ENCODE results near the gene SENP3. TPM values are rescaled to one million over a fixed set of nuclear protein-coding genes. Genes with fewer than 3 reads are reported as not detected.

SENP3 gene
- total and polyA plus RNA-seq, 2 of the 13 experiments (the other 11 are each of a cell fraction or from before 2014, with no cell fraction given): 55.8 to 75.4 TPM

DNA sequence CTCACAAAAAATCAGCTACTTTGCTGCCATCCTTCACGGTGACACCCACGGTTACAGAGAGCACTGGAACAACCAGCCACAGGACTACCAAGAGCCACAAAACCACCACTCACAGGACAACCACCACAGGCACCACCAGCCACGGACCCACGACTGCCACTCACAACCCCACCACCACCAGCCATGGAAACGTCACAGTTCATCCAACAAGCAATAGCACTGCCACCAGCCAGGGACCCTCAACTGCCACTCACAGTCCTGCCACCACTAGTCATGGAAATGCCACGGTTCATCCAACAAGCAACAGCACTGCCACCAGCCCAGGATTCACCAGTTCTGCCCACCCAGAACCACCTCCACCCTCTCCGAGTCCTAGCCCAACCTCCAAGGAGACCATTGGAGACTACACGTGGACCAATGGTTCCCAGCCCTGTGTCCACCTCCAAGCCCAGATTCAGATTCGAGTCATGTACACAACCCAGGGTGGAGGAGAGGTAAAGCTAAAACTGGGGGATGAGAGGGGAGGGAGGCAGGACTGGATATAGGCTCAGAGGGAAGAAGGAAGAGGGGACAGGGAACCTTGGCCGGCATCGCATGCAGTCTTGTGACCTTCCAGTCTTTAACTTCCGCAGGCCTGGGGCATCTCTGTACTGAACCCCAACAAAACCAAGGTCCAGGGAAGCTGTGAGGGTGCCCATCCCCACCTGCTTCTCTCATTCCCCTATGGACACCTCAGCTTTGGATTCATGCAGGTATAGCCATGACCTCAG is 18.3 kb downstream of the SENP3 start (continued):
- no peak for TF ChIP-seq SNAI1 (CRISPR knock-in tag; IDR thresholded peaks at IDR 0.05; ENCODE audit: borderline replicate concordance)
- TF ChIP-seq, protein P1, sequence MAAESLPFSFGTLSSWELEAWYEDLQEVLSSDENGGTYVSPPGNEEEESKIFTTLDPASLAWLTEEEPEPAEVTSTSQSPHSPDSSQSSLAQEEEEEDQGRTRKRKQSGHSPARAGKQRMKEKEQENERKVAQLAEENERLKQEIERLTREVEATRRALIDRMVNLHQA (CRISPR knock-in tag; IDR thresholded peaks at IDR 0.05): no peak
- TF ChIP-seq, protein P2, sequence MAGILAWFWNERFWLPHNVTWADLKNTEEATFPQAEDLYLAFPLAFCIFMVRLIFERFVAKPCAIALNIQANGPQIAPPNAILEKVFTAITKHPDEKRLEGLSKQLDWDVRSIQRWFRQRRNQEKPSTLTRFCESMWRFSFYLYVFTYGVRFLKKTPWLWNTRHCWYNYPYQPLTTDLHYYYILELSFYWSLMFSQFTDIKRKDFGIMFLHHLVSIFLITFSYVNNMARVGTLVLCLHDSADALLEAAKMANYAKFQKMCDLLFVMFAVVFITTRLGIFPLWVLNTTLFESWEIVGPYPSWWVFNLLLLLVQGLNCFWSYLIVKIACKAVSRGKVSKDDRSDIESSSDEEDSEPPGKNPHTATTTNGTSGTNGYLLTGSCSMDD (CRISPR knock-in tag; IDR thresholded peaks at IDR 0.05): no peak
- TF ChIP-seq, protein P3, sequence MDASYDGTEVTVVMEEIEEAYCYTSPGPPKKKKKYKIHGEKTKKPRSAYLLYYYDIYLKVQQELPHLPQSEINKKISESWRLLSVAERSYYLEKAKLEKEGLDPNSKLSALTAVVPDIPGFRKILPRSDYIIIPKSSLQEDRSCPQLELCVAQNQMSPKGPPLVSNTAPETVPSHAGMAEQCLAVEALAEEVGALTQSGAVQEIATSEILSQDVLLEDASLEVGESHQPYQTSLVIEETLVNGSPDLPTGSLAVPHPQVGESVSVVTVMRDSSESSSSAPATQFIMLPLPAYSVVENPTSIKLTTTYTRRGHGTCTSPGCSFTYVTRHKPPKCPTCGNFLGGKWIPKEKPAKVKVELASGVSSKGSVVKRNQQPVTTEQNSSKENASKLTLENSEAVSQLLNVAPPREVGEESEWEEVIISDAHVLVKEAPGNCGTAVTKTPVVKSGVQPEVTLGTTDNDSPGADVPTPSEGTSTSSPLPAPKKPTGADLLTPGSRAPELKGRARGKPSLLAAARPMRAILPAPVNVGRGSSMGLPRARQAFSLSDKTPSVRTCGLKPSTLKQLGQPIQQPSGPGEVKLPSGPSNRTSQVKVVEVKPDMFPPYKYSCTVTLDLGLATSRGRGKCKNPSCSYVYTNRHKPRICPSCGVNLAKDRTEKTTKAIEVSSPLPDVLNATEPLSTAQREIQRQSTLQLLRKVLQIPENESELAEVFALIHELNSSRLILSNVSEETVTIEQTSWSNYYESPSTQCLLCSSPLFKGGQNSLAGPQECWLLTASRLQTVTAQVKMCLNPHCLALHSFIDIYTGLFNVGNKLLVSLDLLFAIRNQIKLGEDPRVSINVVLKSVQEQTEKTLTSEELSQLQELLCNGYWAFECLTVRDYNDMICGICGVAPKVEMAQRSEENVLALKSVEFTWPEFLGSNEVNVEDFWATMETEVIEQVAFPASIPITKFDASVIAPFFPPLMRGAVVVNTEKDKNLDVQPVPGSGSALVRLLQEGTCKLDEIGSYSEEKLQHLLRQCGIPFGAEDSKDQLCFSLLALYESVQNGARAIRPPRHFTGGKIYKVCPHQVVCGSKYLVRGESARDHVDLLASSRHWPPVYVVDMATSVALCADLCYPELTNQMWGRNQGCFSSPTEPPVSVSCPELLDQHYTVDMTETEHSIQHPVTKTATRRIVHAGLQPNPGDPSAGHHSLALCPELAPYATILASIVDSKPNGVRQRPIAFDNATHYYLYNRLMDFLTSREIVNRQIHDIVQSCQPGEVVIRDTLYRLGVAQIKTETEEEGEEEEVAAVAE (CRISPR knock-in tag; IDR thresholded peaks at IDR 0.05; ENCODE audit: borderline replicate concordance): no peak
- no peak for TF ChIP-seq ZNF713 (CRISPR knock-in tag; IDR thresholded peaks at IDR 0.05)
- TF ChIP-seq KDM5A (IDR thresholded peaks at IDR 0.05; ENCODE audit: borderline replicate concordance, low read length): no peak
- TF ChIP-seq, protein P4, sequence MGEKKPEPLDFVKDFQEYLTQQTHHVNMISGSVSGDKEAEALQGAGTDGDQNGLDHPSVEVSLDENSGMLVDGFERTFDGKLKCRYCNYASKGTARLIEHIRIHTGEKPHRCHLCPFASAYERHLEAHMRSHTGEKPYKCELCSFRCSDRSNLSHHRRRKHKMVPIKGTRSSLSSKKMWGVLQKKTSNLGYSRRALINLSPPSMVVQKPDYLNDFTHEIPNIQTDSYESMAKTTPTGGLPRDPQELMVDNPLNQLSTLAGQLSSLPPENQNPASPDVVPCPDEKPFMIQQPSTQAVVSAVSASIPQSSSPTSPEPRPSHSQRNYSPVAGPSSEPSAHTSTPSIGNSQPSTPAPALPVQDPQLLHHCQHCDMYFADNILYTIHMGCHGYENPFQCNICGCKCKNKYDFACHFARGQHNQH (CRISPR knock-in tag; IDR thresholded peaks at IDR 0.05): no peak
- TF ChIP-seq PITX1 (CRISPR knock-in tag; IDR thresholded peaks at IDR 0.05): no peak
- TF ChIP-seq ZNF543 (CRISPR knock-in tag; IDR thresholded peaks at IDR 0.05): no peak; the same call in 1 of the 2 replicates
- TF ChIP-seq KMT2A (CRISPR knock-in tag; IDR thresholded peaks at IDR 0.05): no peak
- TF ChIP-seq SIX1 (CRISPR knock-in tag; IDR thresholded peaks at IDR 0.05; ENCODE audit: borderline replicate concordance): no peak
- no peak for TF ChIP-seq ZNF780A (CRISPR knock-in tag; IDR thresholded peaks at IDR 0.05)
- TF ChIP-seq HNF4G (IDR thresholded peaks at IDR 0.05; ENCODE audit: borderline replicate concordance, low read depth, low read length): no peak
- TF ChIP-seq HNF4G (CRISPR knock-in tag; IDR thresholded peaks at IDR 0.05; ENCODE audit: borderline replicate concordance, low read depth): no peak
- TF ChIP-seq, protein P5, sequence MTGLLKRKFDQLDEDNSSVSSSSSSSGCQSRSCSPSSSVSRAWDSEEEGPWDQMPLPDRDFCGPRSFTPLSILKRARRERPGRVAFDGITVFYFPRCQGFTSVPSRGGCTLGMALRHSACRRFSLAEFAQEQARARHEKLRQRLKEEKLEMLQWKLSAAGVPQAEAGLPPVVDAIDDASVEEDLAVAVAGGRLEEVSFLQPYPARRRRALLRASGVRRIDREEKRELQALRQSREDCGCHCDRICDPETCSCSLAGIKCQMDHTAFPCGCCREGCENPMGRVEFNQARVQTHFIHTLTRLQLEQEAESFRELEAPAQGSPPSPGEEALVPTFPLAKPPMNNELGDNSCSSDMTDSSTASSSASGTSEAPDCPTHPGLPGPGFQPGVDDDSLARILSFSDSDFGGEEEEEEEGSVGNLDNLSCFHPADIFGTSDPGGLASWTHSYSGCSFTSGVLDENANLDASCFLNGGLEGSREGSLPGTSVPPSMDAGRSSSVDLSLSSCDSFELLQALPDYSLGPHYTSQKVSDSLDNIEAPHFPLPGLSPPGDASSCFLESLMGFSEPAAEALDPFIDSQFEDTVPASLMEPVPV (CRISPR knock-in tag; IDR thresholded peaks at IDR 0.05): no peak
- no peak for TF ChIP-seq ZFAT (CRISPR knock-in tag; conservative IDR thresholded peaks at IDR 0.05)
